Stimulated activated CD8-positive, alpha-beta memory T cell treated with anti-CD3 and anti-CD28 coated beads, Interleukin-7, amount 100 ng/mL, for 48 hours (primary cell): ENCODE measurements around the gene MRPS22.

Experiments used
- DNase-seq, 2 donors: peaks; one replicate each; pipeline ENCODE4 v3.0.0-alpha.2; 2020; ENCODE audit warnings: low read depth in 1 of 2; ENCODE audit errors: extremely low read depth in 1 of 2

MRPS22 gene

GRCh38 chr3:139311557-139311956 lies 32.3 kb upstream of the MRPS22 start:
- DNase-seq = no peak

- no peak for DNase-seq
Measured at GRCh38 chr3:139312416-139312815, 31.4 kb upstream of the MRPS22 start.

- DNase-seq = no peak
Measured at GRCh38 chr3:139312959-139313358, 30.9 kb upstream of the MRPS22 start.

- DNase-seq = no peak
Measured at GRCh38 chr3:139313921-139314320, 29.9 kb upstream of the MRPS22 start.

- DNase-seq = no peak
Measured at GRCh38 chr3:139317215-139317614, 26.6 kb upstream of the MRPS22 start.

GRCh38 chr3:139317660-139318430 lies 26.0 kb upstream of the MRPS22 start:
- no peak for DNase-seq

DNA sequence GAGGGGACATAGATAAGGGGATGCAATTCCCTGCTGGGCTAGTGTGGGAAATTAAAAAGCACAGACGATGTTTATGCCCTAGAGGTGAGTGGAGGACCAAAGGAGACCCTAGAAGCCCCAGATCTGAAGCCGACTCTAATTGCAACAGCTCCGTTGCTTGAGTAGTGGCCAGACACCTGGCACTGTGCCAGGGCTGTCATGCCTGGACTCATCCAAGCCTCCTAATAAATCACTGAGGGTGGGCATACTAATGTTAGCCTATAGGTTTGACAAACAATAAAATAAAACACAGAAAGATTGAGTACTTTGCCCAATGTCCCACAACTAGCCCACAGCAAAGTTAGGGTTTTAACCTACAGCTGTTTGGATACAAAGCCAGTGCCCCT lies 25.4 kb upstream of the MRPS22 start:
- DNase-seq = no peak

DNA sequence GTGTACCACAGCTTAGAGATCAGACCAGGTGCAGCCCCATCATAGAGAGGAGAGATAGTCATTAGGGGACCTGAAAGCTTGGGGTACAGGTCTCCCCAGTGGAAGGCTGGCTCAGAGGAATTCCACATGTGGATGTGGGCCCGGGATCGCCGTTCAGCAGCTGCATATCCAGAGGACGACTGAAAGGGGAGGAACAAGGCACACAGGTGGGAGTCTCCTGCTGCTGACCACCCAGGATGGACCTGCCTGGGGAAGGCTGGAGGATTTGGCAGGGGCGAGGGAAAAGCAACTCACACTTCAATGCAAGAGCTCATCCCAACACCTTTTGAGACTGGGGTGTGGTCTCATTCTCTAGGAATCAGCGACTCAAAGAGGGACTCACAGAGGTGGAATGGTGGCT lies 25.0 kb upstream of the MRPS22 start:
- no peak for DNase-seq

- DNase-seq = no peak
Measured at GRCh38 chr3:139319428-139320402, 24.1 kb upstream of the MRPS22 start.

DNA sequence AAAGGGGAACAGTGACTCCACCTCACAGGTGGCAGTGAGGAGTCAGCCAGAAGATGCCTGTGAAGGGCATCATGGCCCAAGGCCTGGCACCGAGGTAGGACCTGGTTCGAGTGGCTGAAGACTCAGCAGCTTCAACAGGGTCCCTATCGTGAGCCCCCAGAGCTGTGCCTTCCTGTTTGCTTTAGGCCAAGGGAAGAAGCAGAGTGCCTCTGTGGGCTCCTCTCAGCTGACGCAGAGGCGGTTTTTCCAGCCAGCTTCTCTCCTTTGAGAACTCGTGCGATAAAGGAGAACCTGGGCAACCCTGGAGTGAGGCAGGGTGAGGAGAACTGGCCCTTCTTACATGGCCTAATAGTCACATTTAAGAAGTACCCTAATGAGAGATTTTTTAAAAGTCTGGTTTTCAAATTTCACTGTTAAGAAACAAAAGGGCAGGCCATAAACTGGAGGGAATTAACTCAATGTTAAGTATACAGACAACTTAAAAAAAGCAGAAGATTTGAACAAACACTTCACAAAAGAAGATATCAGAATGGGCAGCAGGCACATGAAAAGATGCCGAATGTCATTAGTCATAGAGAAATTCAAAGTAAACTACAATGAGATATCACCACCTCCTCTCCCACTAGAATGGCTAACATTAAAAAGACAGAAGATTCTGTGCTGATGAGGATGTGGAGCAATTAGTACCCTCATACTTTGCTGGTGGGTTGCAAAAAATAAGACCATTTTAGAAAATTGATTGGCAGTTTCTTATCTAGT lies 23.1 kb upstream of the MRPS22 start:
- no peak for DNase-seq

DNA sequence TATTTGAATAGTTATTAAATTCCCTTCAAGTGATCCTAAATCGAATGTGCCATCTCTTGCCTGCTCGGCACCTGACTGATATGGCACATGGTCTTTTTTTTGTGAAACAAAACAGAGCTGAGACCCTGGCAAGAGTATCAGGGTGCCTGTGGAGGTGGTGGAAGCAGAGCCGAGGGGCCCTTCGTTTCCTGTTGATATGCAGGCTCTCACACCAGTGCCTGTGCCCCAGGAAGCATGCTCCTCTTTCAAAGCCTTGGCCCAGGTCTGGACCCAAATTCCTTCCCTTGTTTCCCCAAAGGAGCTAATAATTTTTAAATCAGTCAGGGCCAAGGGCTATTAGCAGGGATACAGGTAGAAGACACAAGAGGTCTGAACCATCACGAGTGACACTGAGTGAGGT lies 21.5 kb upstream of the MRPS22 start:
- no peak for DNase-seq

GRCh38 chr3:139323146-139323545 lies 20.7 kb upstream of the MRPS22 start:
- DNase-seq = no peak

GRCh38 chr3:139324456-139324855 lies 19.4 kb upstream of the MRPS22 start:
- DNase-seq = no peak

DNA sequence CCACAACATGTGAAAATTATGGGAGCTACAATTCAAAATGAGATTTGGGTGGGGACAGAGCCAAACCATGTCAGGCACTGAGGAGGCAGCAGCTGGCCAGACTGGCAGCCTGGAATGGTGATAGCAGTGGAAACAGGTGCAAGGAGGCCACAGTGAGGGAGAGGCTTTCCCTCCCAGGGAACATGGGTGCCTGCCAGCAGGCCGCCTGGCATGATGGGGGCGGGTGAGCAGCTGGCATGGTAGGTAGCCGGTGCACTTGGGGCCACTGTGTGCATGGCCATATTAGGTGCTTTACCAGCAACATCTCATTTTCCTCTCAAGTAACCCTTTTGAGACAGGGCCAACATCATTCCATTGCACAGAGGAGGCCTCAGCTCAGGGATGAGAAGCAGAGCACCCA lies 18.3 kb upstream of the MRPS22 start:
- DNase-seq = no peak

DNA sequence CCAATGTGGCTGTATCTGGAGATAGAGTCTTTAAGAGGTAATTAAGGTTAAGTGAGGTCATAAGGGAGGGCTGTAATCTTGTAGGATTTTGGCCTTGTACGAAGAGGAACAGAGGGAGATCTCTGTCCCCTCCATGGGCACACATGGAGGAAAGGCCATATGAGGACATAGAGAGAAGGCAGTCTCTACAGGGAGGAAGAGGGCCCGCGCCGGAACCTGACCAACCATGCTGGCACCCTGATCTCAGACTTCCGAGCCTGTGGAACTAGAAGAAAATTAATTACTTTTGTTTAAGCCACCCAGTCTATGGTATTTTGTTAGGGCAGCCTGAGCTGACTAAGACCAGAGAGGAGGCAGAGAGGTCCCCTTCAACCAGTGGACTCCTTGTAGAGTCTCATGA lies 17.7 kb upstream of the MRPS22 start:
- DNase-seq = no peak

DNA sequence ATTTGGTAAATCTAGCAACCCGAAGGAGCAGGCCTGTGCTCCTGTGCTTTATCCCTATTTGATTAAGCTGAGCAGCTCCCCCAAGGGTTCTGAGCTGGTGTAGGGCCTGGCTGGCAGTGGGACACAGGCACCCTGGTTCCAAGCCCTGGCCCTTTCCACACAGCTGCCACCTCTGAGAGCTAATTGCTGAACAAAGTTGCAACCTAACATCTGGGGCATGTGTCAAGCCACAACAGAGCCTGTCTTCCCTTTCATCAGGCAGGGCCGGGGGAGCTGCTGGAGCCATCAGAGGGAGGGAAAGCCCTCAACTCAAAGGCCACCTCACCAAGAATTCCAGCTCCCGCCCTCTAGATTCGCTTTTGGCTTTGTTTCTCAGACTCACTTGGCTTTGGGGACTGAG lies 17.1 kb upstream of the MRPS22 start:
- DNase-seq = no peak

GRCh38 chr3:139327231-139327630 lies 16.6 kb upstream of the MRPS22 start:
- no peak for DNase-seq

GRCh38 chr3:139327861-139328260 lies 16.0 kb upstream of the MRPS22 start:
- DNase-seq = no peak

DNA sequence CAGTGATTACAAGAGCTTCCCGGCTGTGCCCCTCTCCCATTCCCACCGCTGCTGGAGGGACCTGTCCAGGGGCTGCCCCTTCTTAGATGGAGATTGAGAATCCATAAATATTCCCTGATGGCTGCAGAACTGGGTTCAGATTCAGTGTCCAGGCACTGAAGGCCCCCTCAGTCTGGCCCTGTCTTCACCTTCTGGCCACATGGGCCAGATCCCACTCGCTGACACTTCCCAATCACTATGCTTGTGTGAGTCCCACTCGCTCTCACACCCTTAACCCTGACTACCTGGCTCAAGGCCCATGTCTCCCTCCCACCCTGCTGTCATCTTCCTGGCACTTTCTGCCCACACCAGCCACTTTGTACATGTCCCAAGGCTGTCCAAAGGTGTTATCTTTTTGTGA lies 15.5 kb upstream of the MRPS22 start:
- no peak for DNase-seq

GRCh38 chr3:139329364-139329850 lies 14.4 kb upstream of the MRPS22 start:
- peak; percentile 69 to 79 for DNase-seq

- DNase-seq = no peak
Measured at GRCh38 chr3:139332092-139332491, 11.7 kb upstream of the MRPS22 start.
